Mesodermal cell (in vitro differentiated cells): ENCODE data around the gene TPSD1.
"Not testable (repeated sequence)": the region's sequence is repeated elsewhere in the genome, so short reads cannot be mapped to it uniquely, and the experiment has no call there.

Experiments
- H3K27ac ChIP-seq: 2 replicates; pipeline ENCODE4 v1.7.0; 2013; ENCODE audit warnings: mild to moderate bottlenecking, low read depth, low read length, moderate library complexity; ENCODE audit not compliant: severe bottlenecking
- H3K36me3 ChIP-seq: 2 replicates; pipeline ENCODE4 v1.7.1; 2013; ENCODE audit warnings: mild to moderate bottlenecking, low read length, moderate library complexity; ENCODE audit not compliant: control insufficient read depth, insufficient read depth
- H3K4me1 ChIP-seq: one replicate; pipeline ENCODE4 v1.7.1; 2013; ENCODE audit warnings: mild to moderate bottlenecking, low read length; ENCODE audit not compliant: insufficient read depth, control insufficient read depth, poor library complexity, severe bottlenecking
- H3K4me3 ChIP-seq: 2 replicates; pipeline ENCODE4 v1.7.0; 2013; ENCODE audit warnings: low read length, control low read depth, mild to moderate bottlenecking; ENCODE audit not compliant: insufficient read depth, poor library complexity, severe bottlenecking; ENCODE audit errors: extremely low read depth
- H3K9me3 ChIP-seq: 2 replicates; pipeline ENCODE4 v1.7.1; 2013; ENCODE audit warnings: mild to moderate bottlenecking, low read length, moderate library complexity; ENCODE audit not compliant: control insufficient read depth
- WGBS, 2 experiments: methylation state at CpG; one replicate each; pipeline ENCODE4 v1.1.5; 2013; ENCODE audit warnings: missing lambda C conversion rate in 2 of 2; ENCODE audit not compliant: insufficient coverage in 2 of 2; 5-methylcytosine and 5-hydroxymethylcytosine counted together

TPSD1 gene

DNA sequence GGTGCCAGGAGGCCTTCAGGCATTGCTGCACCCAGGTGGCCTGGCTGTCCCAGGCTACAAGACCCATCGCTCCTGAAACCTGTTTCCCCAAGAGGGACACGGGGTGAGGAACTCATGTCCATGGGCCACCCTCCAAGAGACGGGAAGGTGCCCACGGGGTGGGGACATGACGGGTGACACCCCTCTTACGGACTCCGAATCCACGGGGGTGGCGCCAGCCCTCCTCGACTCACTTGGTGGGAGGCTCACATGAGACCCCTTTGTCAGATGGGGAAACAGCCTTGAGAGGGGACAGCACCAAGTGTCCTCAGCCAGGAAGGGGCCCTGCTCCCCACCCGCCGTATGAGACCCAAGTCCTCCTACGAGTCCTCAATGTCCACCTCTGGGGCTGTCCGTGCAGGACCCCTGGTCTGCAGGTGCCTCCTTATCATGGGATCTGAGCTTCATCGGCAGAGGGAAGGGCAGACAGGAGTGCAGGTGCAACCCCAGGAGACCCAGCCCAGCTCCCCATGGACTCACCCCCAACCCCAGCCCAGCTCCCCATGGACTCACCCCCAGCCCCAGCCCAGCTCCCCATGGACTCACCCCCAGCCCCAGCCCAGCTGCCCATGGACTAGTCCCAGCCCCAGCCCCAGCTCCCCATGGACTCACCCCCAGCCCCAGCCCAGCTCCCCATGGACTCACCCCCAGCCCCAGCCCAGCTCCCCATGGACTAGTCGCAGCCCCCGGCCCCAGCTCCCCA, 25.2 kb upstream of the TPSD1 start:
- H3K27ac ChIP-seq, H3K9me3 ChIP-seq, H3K4me3 ChIP-seq, H3K4me1 ChIP-seq, H3K36me3 ChIP-seq: not testable (repeated sequence)
- WGBS, 2 experiments = 85 to 87% methylated on average over 8 to 11 of the region's 17 CpGs

DNA sequence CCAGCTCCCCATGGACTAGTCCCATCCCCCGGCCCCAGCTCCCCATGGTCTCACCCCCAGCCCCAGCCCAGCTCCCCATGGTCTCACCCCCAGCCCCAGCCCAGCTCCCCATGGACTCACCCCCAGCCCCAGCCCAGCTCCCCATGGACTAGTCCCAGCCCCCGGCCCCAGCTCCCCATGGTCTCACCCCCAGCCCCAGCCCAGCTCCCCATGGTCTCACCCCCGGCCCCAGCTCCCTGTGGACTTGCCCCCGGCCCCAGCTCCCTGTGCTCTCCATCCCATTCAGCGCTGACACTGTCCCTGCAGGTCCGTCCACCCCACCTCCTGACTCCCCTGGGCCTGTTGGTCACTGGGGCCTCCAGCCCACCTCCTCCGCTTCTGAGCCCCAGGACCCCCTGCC, 24.6 kb upstream of the TPSD1 start:
- H3K4me1 ChIP-seq, H3K27ac ChIP-seq, H3K9me3 ChIP-seq, H3K36me3 ChIP-seq, H3K4me3 ChIP-seq: not testable (repeated sequence)
- WGBS, 2 experiments = 87% methylated on average over 3 of the region's 7 CpGs; no CpG with 5 or more reads in 1 of the 2 experiments

GRCh38 chr16:1232049-1232748, 23.7 kb upstream of the TPSD1 start:
- H3K4me3 ChIP-seq, H3K9me3 ChIP-seq, H3K4me1 ChIP-seq, H3K27ac ChIP-seq, H3K36me3 ChIP-seq: not testable (repeated sequence)
- WGBS, 2 experiments = no CpG with 5 or more reads among the region's 47 CpGs

GRCh38 chr16:1236659-1237058, 19.2 kb upstream of the TPSD1 start:
- no CpG with 5 or more reads among the region's 29 CpGs for WGBS, 2 experiments
- H3K36me3 ChIP-seq, H3K9me3 ChIP-seq, H3K4me3 ChIP-seq, H3K27ac ChIP-seq, H3K4me1 ChIP-seq: not testable (repeated sequence)

DNA sequence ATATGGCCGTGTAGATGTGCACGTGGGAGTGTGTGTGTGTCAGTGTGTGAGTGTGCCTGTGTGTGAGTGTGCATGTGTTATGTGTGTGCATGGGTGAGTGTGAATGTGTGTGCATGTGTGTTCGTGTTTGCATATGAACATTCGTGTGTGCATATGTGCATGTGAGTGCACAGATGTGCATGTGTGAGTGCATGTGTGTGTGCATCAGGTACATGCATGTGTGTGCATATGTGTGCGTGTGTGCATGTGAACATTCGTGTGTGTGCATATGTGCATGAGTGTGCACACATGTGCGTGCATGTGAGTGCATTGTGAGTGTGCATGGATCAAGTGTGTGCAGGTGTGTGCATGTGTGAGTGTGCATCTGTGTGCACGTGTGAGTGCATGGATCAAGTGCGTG, 17.9 kb upstream of the TPSD1 start:
- H3K9me3 ChIP-seq = no peaks in the 10 kb centered on the region
- no peaks in the 10 kb centered on the region for H3K4me1 ChIP-seq
- H3K36me3 ChIP-seq = no peaks in the 10 kb centered on the region
- H3K4me3 ChIP-seq = no peak overlapping the region
- 85% methylated on average over 6 to 9 of the region's 9 CpGs for WGBS, 2 experiments
- H3K27ac ChIP-seq = no peak overlapping the region

DNA sequence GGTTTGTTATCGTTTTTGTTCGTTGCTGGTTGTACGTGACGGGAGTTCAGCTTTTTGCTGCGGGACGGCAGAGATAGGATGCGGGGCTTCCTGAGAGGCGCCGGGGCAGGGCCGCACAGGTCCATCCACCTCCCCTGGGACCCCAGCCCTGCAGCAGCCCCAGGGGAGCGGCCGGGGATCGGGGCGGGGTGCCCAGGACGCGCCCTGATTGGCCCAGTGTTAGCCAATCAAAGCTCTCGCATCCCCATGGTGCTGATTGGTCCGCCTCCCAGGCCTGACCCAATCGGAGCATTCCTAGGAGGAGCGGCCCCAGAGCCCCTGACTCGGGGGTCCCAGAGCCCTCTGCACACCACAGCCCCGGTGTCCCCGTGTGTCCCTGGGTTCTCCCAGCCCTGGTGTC, 17.0 kb upstream of the TPSD1 start:
- not testable (repeated sequence) for H3K27ac ChIP-seq, H3K9me3 ChIP-seq, H3K36me3 ChIP-seq, H3K4me3 ChIP-seq, H3K4me1 ChIP-seq
- 86 to 91% methylated on average over 6 to 10 of the region's 23 CpGs for WGBS, 2 experiments

DNA sequence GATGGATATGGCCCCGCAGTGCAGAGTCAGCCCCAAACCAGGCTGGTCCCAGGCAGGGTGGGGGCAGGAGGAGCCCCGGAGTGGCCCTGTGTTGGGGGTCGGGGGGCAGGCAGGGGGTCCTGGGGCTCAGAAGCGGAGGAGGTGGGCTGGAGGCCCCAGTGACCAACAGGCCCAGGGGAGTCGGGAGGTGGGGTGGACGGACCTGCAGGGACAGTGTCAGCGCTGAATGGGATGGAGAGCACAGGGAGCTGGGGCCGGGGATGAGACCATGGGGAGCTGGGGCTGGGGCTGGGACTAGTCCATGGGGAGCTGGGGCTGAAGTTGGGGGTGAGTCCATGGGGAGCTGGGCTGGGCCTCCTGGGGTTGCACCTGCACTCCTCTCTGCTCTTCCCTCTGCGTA, 16.3 kb upstream of the TPSD1 start:
- not testable (repeated sequence) for H3K36me3 ChIP-seq, H3K4me3 ChIP-seq, H3K27ac ChIP-seq, H3K4me1 ChIP-seq, H3K9me3 ChIP-seq
- WGBS, 2 experiments = 90 to 95% methylated on average over 2 to 6 of the region's 9 CpGs

GRCh38 chr16:1240436-1240835, 15.4 kb upstream of the TPSD1 start, which contains the start of gene TPSAB1:
Gene TPSAB1, plus strand, starts transcription at chr16:1240705. Its CDS starts 234 bp downstream, at chr16:1240939.
- H3K36me3 ChIP-seq, H3K4me1 ChIP-seq, H3K9me3 ChIP-seq, H3K27ac ChIP-seq, H3K4me3 ChIP-seq: not testable (repeated sequence)
- no CpG with 5 or more reads among the region's 12 CpGs for WGBS, 2 experiments

DNA sequence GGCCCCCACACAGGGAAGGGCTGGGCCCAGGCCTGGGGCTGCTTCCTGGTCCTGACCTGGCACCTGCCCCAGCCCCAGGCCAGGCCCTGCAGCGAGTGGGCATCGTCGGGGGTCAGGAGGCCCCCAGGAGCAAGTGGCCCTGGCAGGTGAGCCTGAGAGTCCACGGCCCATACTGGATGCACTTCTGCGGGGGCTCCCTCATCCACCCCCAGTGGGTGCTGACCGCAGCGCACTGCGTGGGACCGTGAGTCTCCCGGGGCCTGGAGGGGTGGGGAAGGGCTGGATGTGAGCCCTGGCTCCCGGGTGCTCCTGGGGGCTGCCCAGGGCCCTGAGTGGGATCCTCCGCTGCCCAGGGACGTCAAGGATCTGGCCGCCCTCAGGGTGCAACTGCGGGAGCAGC, 14.8 kb upstream of the TPSD1 start:
- not testable (repeated sequence) for H3K9me3 ChIP-seq, H3K4me1 ChIP-seq, H3K27ac ChIP-seq, H3K4me3 ChIP-seq, H3K36me3 ChIP-seq
- no CpG with 5 or more reads among the region's 15 CpGs for WGBS, 2 experiments

DNA sequence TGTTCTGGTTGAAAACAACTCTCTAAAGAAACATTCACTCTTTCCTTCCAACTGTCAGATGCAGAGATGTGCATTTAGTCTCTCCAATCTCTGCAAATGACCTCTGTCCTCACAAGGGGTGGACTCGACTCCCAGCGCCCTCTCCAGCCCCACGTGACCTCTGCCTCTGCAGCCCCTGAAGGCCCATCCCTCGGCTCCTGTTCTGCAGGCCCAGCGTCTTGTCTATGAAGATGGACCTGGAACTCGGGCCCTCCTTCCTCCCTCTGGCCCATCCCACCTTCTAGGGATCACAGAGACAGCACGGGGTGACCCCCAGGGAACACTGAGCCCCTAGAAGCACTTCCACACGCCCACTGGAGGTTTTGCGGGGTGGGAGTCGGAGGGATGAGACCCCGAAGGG, 12.5 kb upstream of the TPSD1 start:
- not testable (repeated sequence) for H3K36me3 ChIP-seq, H3K4me3 ChIP-seq, H3K4me1 ChIP-seq, H3K9me3 ChIP-seq, H3K27ac ChIP-seq
- WGBS, 2 experiments = 77 to 83% methylated on average over 4 to 5 of the region's 11 CpGs
